Gastrocnemius medialis (tissue), 4 donors: Measurements from ENCODE around the gene CAV1. TPM values are rescaled to one million over a fixed set of nuclear protein-coding genes. Genes with fewer than 3 reads are reported as not detected.

Experiments used
- ATAC-seq, 2 donors: fragments of 150-250 bp; one replicate each; pipeline ENCODE4 v1.9.1; 2016
- DNase-seq, 2 donors: peaks; one replicate each; pipeline ENCODE4 v3.0.0-alpha.2; 2019
- H3K27ac ChIP-seq, 4 donors: fragments of 200-600 bp; sonication (generic); 1 replicate in 1 of 4; 2 replicates in 3 of 4; pipeline ENCODE4 v1.5.1; 2016 to 2018; ENCODE audit warnings: mild to moderate bottlenecking in 2 of 4, moderate library complexity in 1 of 4
- H3K27me3 ChIP-seq, 3 donors: fragments of 200-600 bp; sonication (generic) in 2 of 3; 1 replicate in 1 of 3; 2 replicates in 2 of 3; pipeline versions ENCODE4 v1.5.1 to v1.6.0; 2016 to 2019; ENCODE audit warnings: mild to moderate bottlenecking in 1 of 3, moderate library complexity in 1 of 3
- H3K36me3 ChIP-seq, 2 donors: fragments of 200-600 bp; sonication (generic) in 1 of 2; one replicate each; pipeline ENCODE4 v1.5.1; 2017 to 2018
- H3K4me1 ChIP-seq, 2 donors: fragments of 200-600 bp; sonication (generic) in 1 of 2; one replicate each; pipeline ENCODE4 v1.5.1; 2016 to 2017; ENCODE audit warnings: mild to moderate bottlenecking in 2 of 2
- H3K4me3 ChIP-seq, 4 donors: fragments of 200-600 bp; sonication (generic) in 3 of 4; 1 replicate in 1 of 4; 2 replicates in 3 of 4; pipeline ENCODE4 v1.5.1; 2016 to 2019; ENCODE audit warnings: mild to moderate bottlenecking in 2 of 4
- H3K9me3 ChIP-seq, 3 donors: fragments of 200-600 bp; sonication (generic) in 2 of 3; 1 replicate in 1 of 3; 2 replicates in 2 of 3; pipeline ENCODE4 v1.5.1; 2016 to 2019
- POLR2A ChIP-seq, 2 donors: fragments of 450-650 bp; IDR thresholded peaks; one replicate each; pipeline ENCODE4 v1.6.1; 2017; ENCODE audit warnings: antibody characterized with exemption in 2 of 2, mild to moderate bottlenecking in 2 of 2, moderate library complexity in 2 of 2
- in situ Hi-C, 4 donors: fragments of 200-750 bp; cut with MboI; loops; one replicate each; pipeline versions ENCODE4 v1.15.0 to v1.8.0; 2017; ENCODE audit warnings: low sequenced_read_pairs in 4 of 4
- intact Hi-C: fragments of 100-400 bp; cut with DNase I; formaldehyde crosslinking; loops from one replicate; pipeline ENCODE4 v1.15.1; 2023; ENCODE audit warnings: low total_unique reads
- total RNA-seq, 4 donors: library from RNA; depleted of rRNA; stranded (reverse); fragments of >200 nt; gene quantifications; one replicate each; pipeline versions ENCODE4 v1.1.0 to v1.2.3, GENCODE V29; 2016
- TF ChIP-seq, protein P1 (sequence below), 5 experiments: fragments of 450-650 bp in 3 of 5; fragments of 200-600 bp in 2 of 5; sonication (generic) in 2 of 5; IDR thresholded peaks in 4 of 5; conservative IDR thresholded peaks in 1 of 5; 1 replicate in 4 of 5; 2 replicates in 1 of 5; pipeline ENCODE4 v1.5.1; 2016 to 2019; ENCODE audit warnings: antibody characterized with exemption in 5 of 5, mild to moderate bottlenecking in 3 of 5, moderate library complexity in 3 of 5

The CAV1 gene
- total RNA-seq, 4 donors from 2014 or later = 64.7 to 87.8 (median 71.2) TPM

DNA sequence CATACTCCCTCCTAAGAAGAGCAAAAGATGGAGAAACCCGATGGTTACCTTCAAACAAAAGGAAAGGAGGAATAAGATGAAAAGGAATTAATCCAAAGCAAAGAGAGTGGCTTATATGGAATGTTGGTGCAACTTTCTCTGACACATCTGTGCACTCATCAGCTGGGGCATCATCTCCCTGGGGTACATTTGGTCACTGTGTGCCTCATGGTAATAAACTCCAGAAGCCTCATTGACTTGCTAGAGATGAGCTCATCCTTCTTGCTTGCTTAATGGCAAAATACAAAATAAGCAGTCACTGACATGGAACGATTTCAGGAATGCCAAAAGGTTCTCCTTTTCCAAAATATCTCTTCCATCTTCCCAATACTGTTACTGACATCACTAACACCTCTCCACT, 22.5 kb downstream of the CAV1 start:
- Histone ChIP-seq H3K36me3 (no peaks in the 10 kb centered on the region), H3K4me3 (no peak overlapping the region), H3K9me3 (no peaks in the 10 kb centered on the region), H3K27me3 (no peaks in the 10 kb centered on the region), H3K27ac (peak overlapping the region in 2 of 4 donors; percentile 13 to 18), H3K4me1 (peaks cover 9 to 14% of the 10 kb centered on the region in 2 donors)
- DNase-seq = peak in 1 of 2 donors; percentile 24
- in situ Hi-C loops (no loop called here), intact Hi-C loops (no loop called here)
- peak; percentile 58 to 59 for ATAC-seq
- TF ChIP-seq POLR2A (IDR thresholded peaks at IDR 0.05) = no peak
- TF ChIP-seq, protein P1, sequence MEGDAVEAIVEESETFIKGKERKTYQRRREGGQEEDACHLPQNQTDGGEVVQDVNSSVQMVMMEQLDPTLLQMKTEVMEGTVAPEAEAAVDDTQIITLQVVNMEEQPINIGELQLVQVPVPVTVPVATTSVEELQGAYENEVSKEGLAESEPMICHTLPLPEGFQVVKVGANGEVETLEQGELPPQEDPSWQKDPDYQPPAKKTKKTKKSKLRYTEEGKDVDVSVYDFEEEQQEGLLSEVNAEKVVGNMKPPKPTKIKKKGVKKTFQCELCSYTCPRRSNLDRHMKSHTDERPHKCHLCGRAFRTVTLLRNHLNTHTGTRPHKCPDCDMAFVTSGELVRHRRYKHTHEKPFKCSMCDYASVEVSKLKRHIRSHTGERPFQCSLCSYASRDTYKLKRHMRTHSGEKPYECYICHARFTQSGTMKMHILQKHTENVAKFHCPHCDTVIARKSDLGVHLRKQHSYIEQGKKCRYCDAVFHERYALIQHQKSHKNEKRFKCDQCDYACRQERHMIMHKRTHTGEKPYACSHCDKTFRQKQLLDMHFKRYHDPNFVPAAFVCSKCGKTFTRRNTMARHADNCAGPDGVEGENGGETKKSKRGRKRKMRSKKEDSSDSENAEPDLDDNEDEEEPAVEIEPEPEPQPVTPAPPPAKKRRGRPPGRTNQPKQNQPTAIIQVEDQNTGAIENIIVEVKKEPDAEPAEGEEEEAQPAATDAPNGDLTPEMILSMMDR (IDR thresholded peaks at IDR 0.05 in 4 of 5, conservative IDR thresholded peaks at IDR 0.05 in 1 of 5) = no peak

DNA sequence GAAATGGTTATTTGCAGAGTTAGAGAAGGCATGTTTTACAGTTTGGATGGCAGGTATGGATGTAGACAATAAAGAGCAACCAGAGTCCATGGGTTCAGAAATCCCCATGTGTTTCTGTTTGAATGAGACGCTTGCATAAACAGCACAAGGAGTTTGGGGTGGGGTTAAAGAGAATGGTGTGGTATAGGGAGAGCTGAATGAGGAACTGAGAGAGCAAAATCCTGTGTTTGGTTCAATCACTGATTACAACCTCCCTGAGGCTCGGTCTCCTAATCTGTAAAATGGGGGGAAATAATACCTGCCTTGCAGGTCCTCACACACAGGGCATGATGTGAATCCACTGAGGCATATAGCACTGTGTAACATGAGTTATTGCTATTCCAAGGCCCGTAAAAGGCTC, 23.7 kb downstream of the CAV1 start:
- Histone ChIP-seq H3K4me3 (no peak overlapping the region), H3K36me3 (no peaks in the 10 kb centered on the region), H3K27ac (peak overlapping the region in 2 of 4 donors; percentile 7 to 18), H3K9me3 (no peaks in the 10 kb centered on the region), H3K27me3 (no peaks in the 10 kb centered on the region), H3K4me1 (peaks cover 10 to 17% of the 10 kb centered on the region in 2 donors)
- ATAC-seq (no peak), DNase-seq (no peak)
- intact Hi-C loops (no loop called here), in situ Hi-C loops (no loop called here)
- TF ChIP-seq, protein P1 (IDR thresholded peaks at IDR 0.05 in 4 of 5, conservative IDR thresholded peaks at IDR 0.05 in 1 of 5) = no peak
- no peak for TF ChIP-seq POLR2A (IDR thresholded peaks at IDR 0.05)

DNA sequence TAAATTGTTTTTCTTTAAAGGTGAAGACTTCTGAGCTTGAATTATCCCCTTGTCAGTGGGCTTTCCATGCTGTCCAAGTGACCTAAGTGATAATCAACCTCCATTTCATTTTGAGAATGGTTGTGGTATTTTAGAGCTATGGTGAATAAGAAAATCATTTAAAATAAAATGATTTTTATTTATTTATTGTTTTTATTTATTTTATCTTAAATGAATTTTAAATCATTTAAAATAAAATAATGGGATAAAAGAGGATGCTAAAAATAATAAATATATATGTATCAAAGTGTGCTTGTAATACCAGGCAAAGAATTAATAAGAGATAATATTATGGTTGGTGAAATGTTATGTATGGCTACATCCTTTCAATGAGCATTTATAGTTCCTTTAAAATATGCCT, 24.5 kb downstream of the CAV1 start:
- no peaks in the 10 kb centered on the region for H3K9me3 ChIP-seq
- no peaks in the 10 kb centered on the region for H3K36me3 ChIP-seq
- no peak overlapping the region for H3K27ac ChIP-seq
- H3K4me1 ChIP-seq = peaks cover 12 to 24% of the 10 kb centered on the region in 2 donors
- DNase-seq = no peak
- H3K4me3 ChIP-seq = no peak overlapping the region
- H3K27me3 ChIP-seq = no peaks in the 10 kb centered on the region
- TF ChIP-seq POLR2A (IDR thresholded peaks at IDR 0.05) = no peak
- TF ChIP-seq, protein P1 (IDR thresholded peaks at IDR 0.05 in 4 of 5, conservative IDR thresholded peaks at IDR 0.05 in 1 of 5) = no peak
- intact Hi-C loops (no loop called here), in situ Hi-C loops (no loop called here)
- no peak for ATAC-seq

DNA sequence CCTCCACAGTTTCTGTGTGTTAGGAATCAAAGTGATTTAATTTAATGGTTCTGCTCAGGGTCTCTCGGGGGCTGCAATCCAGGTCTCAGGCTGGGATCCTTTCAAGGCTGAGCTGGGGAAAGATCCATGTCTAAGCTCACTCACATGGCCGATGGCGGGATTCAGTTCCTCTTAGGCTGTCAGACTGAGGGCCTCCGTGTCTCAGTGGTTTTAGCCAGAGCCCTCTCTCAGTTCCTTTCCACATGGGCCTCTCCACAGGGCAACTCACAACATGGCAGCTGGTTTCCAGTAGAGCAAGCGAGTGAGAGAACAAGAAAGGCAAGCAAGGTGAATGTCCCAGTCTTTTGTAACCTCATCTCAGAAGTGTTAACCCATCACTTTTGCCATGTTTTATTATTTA, 26.9 kb downstream of the CAV1 start:
- no peaks in the 10 kb centered on the region for H3K27me3 ChIP-seq
- intact Hi-C loops (no loop called here), in situ Hi-C loops (no loop called here)
- H3K4me1 ChIP-seq = peaks cover 9 to 30% of the 10 kb centered on the region in 2 donors
- no peak overlapping the region for H3K4me3 ChIP-seq
- ATAC-seq = no peak
- H3K9me3 ChIP-seq = no peaks in the 10 kb centered on the region
- DNase-seq = no peak
- H3K36me3 ChIP-seq = no peaks in the 10 kb centered on the region
- peak overlapping the region in 2 of 4 donors; percentile 18 to 41 for H3K27ac ChIP-seq
- TF ChIP-seq, protein P1 (IDR thresholded peaks at IDR 0.05 in 4 of 5, conservative IDR thresholded peaks at IDR 0.05 in 1 of 5) = no peak
- no peak for TF ChIP-seq POLR2A (IDR thresholded peaks at IDR 0.05)

DNA sequence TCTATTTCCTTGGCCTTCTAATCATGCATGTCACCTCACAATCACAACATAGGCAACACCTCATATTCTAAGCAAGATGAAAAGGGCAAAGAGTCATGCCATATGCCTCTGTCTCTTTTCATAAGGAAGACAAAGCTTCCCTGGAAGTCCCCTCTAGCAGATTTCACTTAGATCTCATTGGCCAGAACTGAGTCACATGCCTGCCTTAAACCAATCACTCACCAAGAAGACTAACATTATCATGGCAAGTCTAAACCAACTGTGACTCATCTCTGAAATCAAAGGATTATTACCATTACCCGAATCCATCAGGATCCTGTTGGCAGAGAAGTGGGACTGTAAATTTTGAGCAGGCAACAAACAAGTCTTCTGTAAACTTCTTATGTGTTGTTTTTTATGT, 27.8 kb downstream of the CAV1 start:
- no peaks in the 10 kb centered on the region for H3K27me3 ChIP-seq
- no peaks in the 10 kb centered on the region for H3K36me3 ChIP-seq
- peaks cover 9 to 38% of the 10 kb centered on the region in 2 donors for H3K4me1 ChIP-seq
- in situ Hi-C loops (no loop called here), intact Hi-C loops (no loop called here)
- no peak overlapping the region for H3K4me3 ChIP-seq
- H3K27ac ChIP-seq = peak overlapping the region; percentile 29 to 44 (median 35)
- DNase-seq = no peak
- H3K9me3 ChIP-seq = no peaks in the 10 kb centered on the region
- TF ChIP-seq, protein P1 (IDR thresholded peaks at IDR 0.05 in 4 of 5, conservative IDR thresholded peaks at IDR 0.05 in 1 of 5) = no peak
- TF ChIP-seq POLR2A (IDR thresholded peaks at IDR 0.05) = no peak
- no peak for ATAC-seq
